ENCODE results near the gene NECAB2. TPM values are rescaled to one million over a fixed set of nuclear protein-coding genes. Genes with fewer than 3 reads are reported as not detected.

NECAB2 gene
- total RNA-seq, 2 donors from 2014 or later, result 1.0 to 3.6 TPM

DNA sequence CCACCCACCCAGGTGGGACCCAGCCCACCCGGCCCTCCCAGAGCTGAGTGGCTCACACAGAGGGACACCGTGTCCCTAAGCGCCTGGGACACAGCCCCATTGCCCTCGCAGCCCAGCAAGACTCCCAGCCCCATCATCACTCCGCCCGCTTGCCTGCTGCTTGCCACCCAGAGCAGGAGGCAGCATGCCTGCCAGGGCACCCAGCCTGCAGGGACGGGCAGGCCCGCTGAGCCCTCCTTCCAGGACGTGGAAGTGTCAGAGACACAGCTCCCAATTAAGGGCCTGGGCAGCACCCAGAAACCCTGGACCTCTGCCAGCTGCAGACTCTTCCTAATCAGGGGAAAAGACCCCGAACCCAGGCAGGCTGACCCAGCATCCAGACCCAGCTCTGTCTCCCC lies 32.2 kb upstream of the NECAB2 start:
- H3K4me1 ChIP-seq, result no peaks in the 10 kb centered on the region
- TF ChIP-seq, protein P1, sequence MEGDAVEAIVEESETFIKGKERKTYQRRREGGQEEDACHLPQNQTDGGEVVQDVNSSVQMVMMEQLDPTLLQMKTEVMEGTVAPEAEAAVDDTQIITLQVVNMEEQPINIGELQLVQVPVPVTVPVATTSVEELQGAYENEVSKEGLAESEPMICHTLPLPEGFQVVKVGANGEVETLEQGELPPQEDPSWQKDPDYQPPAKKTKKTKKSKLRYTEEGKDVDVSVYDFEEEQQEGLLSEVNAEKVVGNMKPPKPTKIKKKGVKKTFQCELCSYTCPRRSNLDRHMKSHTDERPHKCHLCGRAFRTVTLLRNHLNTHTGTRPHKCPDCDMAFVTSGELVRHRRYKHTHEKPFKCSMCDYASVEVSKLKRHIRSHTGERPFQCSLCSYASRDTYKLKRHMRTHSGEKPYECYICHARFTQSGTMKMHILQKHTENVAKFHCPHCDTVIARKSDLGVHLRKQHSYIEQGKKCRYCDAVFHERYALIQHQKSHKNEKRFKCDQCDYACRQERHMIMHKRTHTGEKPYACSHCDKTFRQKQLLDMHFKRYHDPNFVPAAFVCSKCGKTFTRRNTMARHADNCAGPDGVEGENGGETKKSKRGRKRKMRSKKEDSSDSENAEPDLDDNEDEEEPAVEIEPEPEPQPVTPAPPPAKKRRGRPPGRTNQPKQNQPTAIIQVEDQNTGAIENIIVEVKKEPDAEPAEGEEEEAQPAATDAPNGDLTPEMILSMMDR (IDR thresholded peaks at IDR 0.05), result no peak
- TF ChIP-seq POLR2A (IDR thresholded peaks at IDR 0.05), result no peak
- intact Hi-C loops (cut with DNase I), result no loop called here
- ATAC-seq (no peak), DNase-seq (no peak)
- no peak overlapping the region for H3K4me3 ChIP-seq
- H3K36me3 ChIP-seq (replicated peaks in 1 of 2; ENCODE audit: insufficient read depth in 1 of 2, low read depth in 2 of 2), result no peaks in the 10 kb centered on the region
- WGBS, 2 donors, result 86% methylated on average over 9 of the region's 10 CpGs; no CpG with 5 or more reads in 1 of the 2 donors
- no peaks in the 10 kb centered on the region for H3K27me3 ChIP-seq
- no peaks in the 10 kb centered on the region for H3K9me3 ChIP-seq
- H3K27ac ChIP-seq, result no peak overlapping the region

DNA sequence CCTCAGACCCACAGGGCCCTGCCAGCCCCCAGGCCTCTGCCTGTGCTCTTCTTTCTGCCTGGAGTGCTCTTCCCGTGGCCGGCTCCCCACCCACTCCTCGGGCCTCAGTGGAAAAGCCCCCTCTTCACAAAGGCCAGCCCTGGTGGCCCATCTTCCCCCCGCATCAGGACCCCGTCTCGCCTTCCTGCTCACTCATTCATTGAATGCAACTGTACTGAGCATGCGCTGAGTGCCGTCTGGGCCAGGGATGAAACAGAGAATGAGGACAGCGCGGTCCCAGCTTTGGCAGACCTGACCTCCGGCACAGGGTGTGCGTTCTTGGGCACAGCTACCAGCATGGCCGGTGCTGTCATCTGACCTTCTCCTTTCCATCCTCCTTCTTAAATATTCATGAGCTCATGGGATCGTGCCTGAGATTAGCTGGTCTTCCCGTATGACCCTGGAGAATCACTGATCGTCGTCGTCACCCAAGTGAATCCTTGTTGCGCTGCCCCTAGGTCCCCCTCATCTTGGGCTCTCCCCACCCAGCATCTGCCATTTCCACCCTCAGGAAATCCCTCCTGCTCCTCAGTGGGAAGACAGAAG lies 31.4 kb upstream of the NECAB2 start:
- H3K9me3 ChIP-seq, result no peaks in the 10 kb centered on the region
- no peak overlapping the region for H3K27ac ChIP-seq
- ATAC-seq (no peak), DNase-seq (no peak)
- H3K36me3 ChIP-seq (replicated peaks in 1 of 2; ENCODE audit: insufficient read depth in 1 of 2, low read depth in 2 of 2), result no peaks in the 10 kb centered on the region
- 91 to 94% methylated on average over 19 of the region's 19 CpGs for WGBS, 2 donors
- no peak overlapping the region for H3K4me3 ChIP-seq
- H3K4me1 ChIP-seq, result no peaks in the 10 kb centered on the region
- TF ChIP-seq, protein P1 (IDR thresholded peaks at IDR 0.05), result no peak
- TF ChIP-seq POLR2A (IDR thresholded peaks at IDR 0.05), result no peak
- intact Hi-C loops (cut with DNase I), result no loop called here
- H3K27me3 ChIP-seq, result no peaks in the 10 kb centered on the region

DNA sequence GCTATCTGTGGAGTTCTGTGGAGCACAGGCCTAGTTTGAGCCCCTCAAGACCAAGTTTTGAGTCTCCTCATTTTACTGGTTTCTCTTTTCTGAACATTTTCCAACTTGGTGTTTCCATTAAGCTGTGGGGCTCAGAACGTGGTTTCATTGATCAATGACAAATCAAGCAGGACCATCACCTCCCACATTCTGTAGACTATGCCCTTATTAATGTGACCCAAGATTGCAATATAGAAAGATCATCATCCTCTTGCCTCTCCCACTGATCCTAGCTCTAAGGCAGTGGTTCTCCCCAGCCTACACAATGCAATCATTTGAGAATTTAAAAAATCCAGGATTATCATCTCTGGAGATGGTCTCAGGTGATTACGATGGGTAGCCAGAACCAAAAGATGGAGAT lies 30.8 kb upstream of the NECAB2 start:
- Histone ChIP-seq H3K9me3 (no peaks in the 10 kb centered on the region), H3K27me3 (no peaks in the 10 kb centered on the region), H3K27ac (no peak overlapping the region), H3K4me1 (peaks cover 2% of the 10 kb centered on the region), H3K36me3 (replicated peaks in 1 of 2; ENCODE audit: insufficient read depth in 1 of 2, low read depth in 2 of 2) (no peaks in the 10 kb centered on the region), H3K4me3 (no peak overlapping the region)
- TF ChIP-seq, protein P1 (IDR thresholded peaks at IDR 0.05), result no peak
- TF ChIP-seq POLR2A (IDR thresholded peaks at IDR 0.05), result no peak
- WGBS, 2 donors, result 95 to 100% methylated on average over 2 of the region's 2 CpGs
- ATAC-seq (no peak), DNase-seq (no peak)
- intact Hi-C loops (cut with DNase I), result no loop called here

DNA sequence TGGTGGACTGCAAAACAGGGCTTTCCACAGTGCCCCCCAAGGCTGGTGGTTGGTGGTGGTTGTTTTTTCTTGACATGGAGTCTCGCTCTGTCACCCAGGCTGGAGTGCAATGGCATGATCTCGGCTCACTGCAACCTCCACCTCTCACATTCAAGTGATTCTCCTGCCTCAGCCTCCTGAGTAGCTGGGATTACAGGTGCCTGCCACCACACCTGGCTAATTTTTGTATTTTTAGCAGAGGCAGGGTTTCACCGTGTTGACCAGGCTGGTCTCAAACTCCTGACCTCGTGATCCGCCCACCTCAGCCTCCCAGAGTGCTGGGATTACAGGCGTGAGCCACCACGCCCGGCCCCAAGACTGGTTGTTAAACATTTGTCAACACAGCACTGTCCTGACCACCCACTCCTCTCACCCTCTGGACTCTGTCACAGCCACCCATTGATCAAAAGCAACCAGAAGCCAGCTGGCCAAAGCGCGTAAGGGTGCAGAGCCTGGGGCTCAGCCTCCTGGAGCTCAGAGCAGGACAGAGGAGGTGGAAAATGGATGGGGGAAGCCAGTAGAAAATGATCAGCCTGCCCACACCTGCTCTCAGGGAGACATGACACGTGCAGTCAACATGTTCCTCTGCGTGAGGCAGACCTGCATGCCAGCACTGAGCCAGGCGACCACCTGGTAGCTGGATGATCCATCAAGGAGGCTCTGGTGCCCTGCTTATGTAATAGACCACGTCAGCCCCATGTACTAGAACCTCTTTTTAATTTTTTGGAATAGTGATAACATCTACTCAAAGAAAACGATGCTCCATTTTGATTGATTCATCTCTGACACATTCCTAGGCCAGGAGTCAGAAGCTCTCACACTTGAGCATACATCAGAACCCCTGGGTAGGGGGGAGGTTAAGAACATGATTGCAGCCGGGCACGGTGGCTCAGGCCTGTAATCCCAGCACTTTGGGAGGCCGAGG lies 29.8 kb upstream of the NECAB2 start:
- TF ChIP-seq POLR2A (IDR thresholded peaks at IDR 0.05), result no peak
- TF ChIP-seq, protein P1 (IDR thresholded peaks at IDR 0.05), result no peak
- no peak overlapping the region for H3K27ac ChIP-seq
- no peaks in the 10 kb centered on the region for H3K9me3 ChIP-seq
- WGBS, 2 donors, result 92% methylated on average over 18 of the region's 18 CpGs
- no peaks in the 10 kb centered on the region for H3K36me3 ChIP-seq (replicated peaks in 1 of 2; ENCODE audit: insufficient read depth in 1 of 2, low read depth in 2 of 2)
- DNase-seq, result no peak
- H3K4me3 ChIP-seq, result no peak overlapping the region
- no peak for ATAC-seq
- intact Hi-C loops (cut with DNase I), result no loop called here
- H3K4me1 ChIP-seq, result peaks cover 11% of the 10 kb centered on the region
- no peaks in the 10 kb centered on the region for H3K27me3 ChIP-seq

Data from body of pancreas (tissue), 4 donors.